Measurements from ENCODE around the gene APOBEC3G. TPM values are rescaled to one million over a fixed set of nuclear protein-coding genes. Genes with fewer than 3 reads are reported as not detected.
A peak's percentile ranks its signal among the peaks of the same experiment; 100 is the strongest.

Gene APOBEC3G
- total and polyA plus RNA-seq, 3 experiments from 2014 or later, result 158 to 256 (median 165) TPM

DNA sequence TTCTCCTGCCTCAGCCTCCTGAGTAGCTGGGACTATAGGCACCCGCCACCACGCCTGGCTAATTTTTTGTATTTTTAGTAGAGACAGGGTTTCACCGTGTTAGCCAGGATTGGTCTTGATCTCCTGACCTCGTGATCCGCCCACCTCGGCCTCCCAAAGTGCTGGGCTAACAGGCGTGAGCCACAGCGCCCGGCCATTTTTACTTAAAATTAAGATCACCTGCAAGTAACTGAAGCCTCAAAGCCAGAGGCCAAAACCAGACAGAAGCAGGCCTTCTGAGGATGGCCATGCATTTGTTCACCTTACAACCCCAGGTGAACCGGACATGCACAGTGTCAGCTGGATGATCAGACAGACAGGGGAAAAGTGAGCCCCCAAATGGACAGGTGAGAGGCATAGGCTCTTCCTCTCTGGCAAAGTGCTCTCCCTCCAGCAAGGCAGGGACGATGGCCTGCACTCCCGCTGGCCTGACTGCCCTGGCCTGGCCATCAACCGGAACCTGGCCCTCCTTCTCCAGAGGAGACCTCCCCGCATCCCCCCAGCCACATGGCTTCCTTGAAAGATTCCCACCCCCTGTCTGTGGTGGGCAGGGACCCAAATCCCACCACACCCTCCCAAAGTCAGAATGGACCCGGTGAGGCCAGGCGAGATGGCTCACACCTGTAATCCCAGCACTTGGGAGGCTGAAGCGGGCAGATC lies 45.8 kb downstream of the APOBEC3G start:
- no peak for DNase-seq
- Mint-ChIP-seq H3K36me3 (no peaks in the 10 kb centered on the region), H3K27ac (no peak overlapping the region), H3K4me1 (peaks cover 19 to 32% (median 27%) of the 10 kb centered on the region in 3 donors), H3K4me3 (no peak overlapping the region), H3K9me3 (no peaks in the 10 kb centered on the region), H3K27me3 (no peaks in the 10 kb centered on the region)
- Histone ChIP-seq H3K36me3 (ENCODE audit: insufficient read depth, low read length) (no peaks in the 10 kb centered on the region), H3K27ac (ENCODE audit: low read depth, low read length) (no peak overlapping the region), H3K27me3 (ENCODE audit: insufficient read depth, low read length, poor library complexity, severe bottlenecking) (no peaks in the 10 kb centered on the region), H3K4me3 (ENCODE audit: low read length) (no peak overlapping the region), H3K4me1 (ENCODE audit: insufficient read depth, low read length) (peaks cover 6% of the 10 kb centered on the region), H3K9me3 (ENCODE audit: low read length) (no peaks in the 10 kb centered on the region)
- POLR2A ChIA-PET, result no interaction called here
- CTCF ChIA-PET, result interaction anchor here (0.9 to 2.1 kb wide), 2 partner anchors 114 to 120 kb away, joined by 3 to 8 read pairs; no protein-coding TSS in a partner anchor

- H3K27me3 ChIP-seq (ENCODE audit: insufficient read depth, low read length, poor library complexity, severe bottlenecking), result no peaks in the 10 kb centered on the region
- CTCF ChIA-PET, result interaction anchor here (0.9 to 2.2 kb wide), 4 partner anchors 46 to 254 kb away, joined by 3 to 8 read pairs (median 5); no protein-coding TSS in a partner anchor
Observed at GRCh38 chr22:39123751-39124581, 46.9 kb downstream of the APOBEC3G start.

DNA sequence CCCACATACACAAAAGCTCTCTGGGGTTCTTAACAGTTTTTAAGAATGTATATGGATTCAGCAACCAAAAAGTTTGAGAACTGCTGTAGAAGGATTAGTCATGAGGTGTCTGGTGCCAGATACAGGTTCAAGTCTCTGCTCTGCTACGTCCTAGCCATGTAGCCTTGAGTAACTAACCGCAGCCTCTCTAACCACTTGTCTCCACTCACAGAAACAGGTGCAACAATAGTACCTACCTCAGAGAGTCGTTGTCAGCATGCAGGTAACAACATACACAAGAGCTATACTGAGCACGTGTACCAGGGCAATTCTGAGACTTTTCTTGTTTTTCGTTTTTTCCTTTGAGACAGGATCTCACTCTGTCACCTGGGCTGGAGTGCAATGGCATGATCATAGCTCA lies 48.5 kb downstream of the APOBEC3G start:
- POLR2A ChIA-PET, result interaction anchor here (0.7 to 1.4 kb wide), 2 partner anchors 31 to 393 kb away, joined by 3 to 4 read pairs; no protein-coding TSS in a partner anchor
- no peaks in the 10 kb centered on the region for H3K27me3 Mint-ChIP-seq

More at GRCh38 chr22:39123751-39124581, 46.9 kb downstream of the APOBEC3G start:
- no peak for DNase-seq
- H3K36me3 Mint-ChIP-seq, result peaks cover 0 to 1% (median 0%) of the 10 kb centered on the region in 3 donors
- no peak overlapping the region for H3K4me3 ChIP-seq (ENCODE audit: low read length)
- no peak overlapping the region for H3K27ac ChIP-seq (ENCODE audit: low read depth, low read length)
- H3K9me3 Mint-ChIP-seq, result no peaks in the 10 kb centered on the region
- H3K4me1 Mint-ChIP-seq, result peaks cover 11 to 23% (median 18%) of the 10 kb centered on the region in 3 donors
- POLR2A ChIA-PET, result interaction anchor here (0.7 kb wide), 1 partner anchor 50 kb away, joined by 5 read pairs; no protein-coding TSS in a partner anchor
- no peak overlapping the region for H3K4me3 Mint-ChIP-seq
- no peaks in the 10 kb centered on the region for H3K36me3 ChIP-seq (ENCODE audit: insufficient read depth, low read length)
- H3K27ac Mint-ChIP-seq, result peak overlapping the region in 1 of 8 donors; percentile 81
- no peaks in the 10 kb centered on the region for H3K27me3 Mint-ChIP-seq
- H3K4me1 ChIP-seq (ENCODE audit: insufficient read depth, low read length), result no peaks in the 10 kb centered on the region
- no peaks in the 10 kb centered on the region for H3K9me3 ChIP-seq (ENCODE audit: low read length)

DNA sequence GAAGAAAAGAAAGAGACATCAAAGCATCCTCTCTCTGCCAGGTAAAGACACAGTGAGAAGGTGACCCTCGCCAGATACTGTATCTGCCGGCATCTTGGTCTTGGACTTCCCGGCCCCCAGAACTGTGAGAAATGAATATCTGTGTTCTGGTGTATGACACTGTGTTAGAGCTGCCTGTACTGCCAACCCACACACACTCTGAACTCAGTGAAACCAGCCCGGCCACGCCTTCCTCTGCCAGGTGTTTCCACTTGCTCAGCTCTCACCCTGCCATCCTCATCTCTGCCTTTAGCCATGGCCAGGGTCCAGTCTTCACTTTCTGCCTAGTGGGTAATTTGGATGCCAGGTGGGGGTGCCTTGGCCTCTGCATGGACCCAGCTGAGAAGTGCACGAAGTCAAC lies 51.4 kb downstream of the APOBEC3G start:
- CTCF ChIA-PET, result interaction anchor here (0.7 kb wide), 1 partner anchor 259 kb away, joined by 3 read pairs; no protein-coding TSS in a partner anchor
- POLR2A ChIA-PET, result interaction anchor here (0.7 kb wide), 1 partner anchor 124 kb away, joined by 6 read pairs; no protein-coding TSS in a partner anchor
- Mint-ChIP-seq H3K36me3 (peaks cover 0 to 37% (median 2%) of the 10 kb centered on the region in 3 donors), H3K4me1 (peaks cover 0 to 3% (median 2%) of the 10 kb centered on the region in 3 donors), H3K9me3 (no peaks in the 10 kb centered on the region), H3K27ac (peak overlapping the region in 1 of 8 donors; percentile 21), H3K4me3 (no peak overlapping the region), H3K27me3 (no peaks in the 10 kb centered on the region)
- Histone ChIP-seq H3K27ac (ENCODE audit: low read depth, low read length) (no peak overlapping the region), H3K4me1 (ENCODE audit: insufficient read depth, low read length) (no peaks in the 10 kb centered on the region), H3K4me3 (ENCODE audit: low read length) (no peak overlapping the region), H3K9me3 (ENCODE audit: low read length) (no peaks in the 10 kb centered on the region), H3K27me3 (ENCODE audit: insufficient read depth, low read length, poor library complexity, severe bottlenecking) (no peaks in the 10 kb centered on the region), H3K36me3 (ENCODE audit: insufficient read depth, low read length) (no peaks in the 10 kb centered on the region)
- DNase-seq, result no peak

More for the DNA sequence above, 48.5 kb downstream of the APOBEC3G start:
- CTCF ChIA-PET, result interaction anchor here (1.2 to 2.2 kb wide), 3 partner anchors 10 to 256 kb away, joined by 3 to 6 read pairs (median 4); no protein-coding TSS in a partner anchor
- Histone ChIP-seq H3K9me3 (ENCODE audit: low read length) (no peaks in the 10 kb centered on the region), H3K4me3 (ENCODE audit: low read length) (no peak overlapping the region), H3K4me1 (ENCODE audit: insufficient read depth, low read length) (no peaks in the 10 kb centered on the region), H3K27ac (ENCODE audit: low read depth, low read length) (no peak overlapping the region), H3K36me3 (ENCODE audit: insufficient read depth, low read length) (no peaks in the 10 kb centered on the region), H3K27me3 (ENCODE audit: insufficient read depth, low read length, poor library complexity, severe bottlenecking) (no peaks in the 10 kb centered on the region)
- peaks cover 0 to 12% (median 0%) of the 10 kb centered on the region in 3 donors for H3K36me3 Mint-ChIP-seq
- H3K27ac Mint-ChIP-seq, result peak overlapping the region in 3 of 8 donors; percentile 3 to 9 (median 3)
- DNase-seq, result no peak
- H3K4me3 Mint-ChIP-seq, result no peak overlapping the region
- H3K4me1 Mint-ChIP-seq, result peaks cover 12 to 17% (median 13%) of the 10 kb centered on the region in 3 donors
- no peaks in the 10 kb centered on the region for H3K9me3 Mint-ChIP-seq

DNA sequence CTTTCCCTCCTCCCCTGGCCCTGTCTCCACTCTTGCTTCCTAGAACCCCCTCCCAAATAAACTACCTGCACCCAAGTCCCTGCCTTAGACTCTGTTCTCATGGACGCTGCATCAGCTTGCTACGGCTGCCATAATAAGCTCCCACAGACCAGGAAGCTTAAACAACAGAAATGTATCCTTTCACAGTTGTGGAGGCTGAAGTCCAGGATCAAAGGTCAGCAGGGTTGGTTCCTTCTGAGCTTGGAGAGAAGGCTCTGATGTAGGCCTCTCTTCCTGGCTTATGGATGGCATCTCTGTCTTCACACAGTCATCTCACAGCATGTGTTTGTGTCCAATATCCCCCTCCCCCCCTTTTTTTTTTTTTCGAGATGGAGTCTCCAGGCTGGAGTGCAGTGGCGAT lies 52.0 kb downstream of the APOBEC3G start:
- Mint-ChIP-seq H3K27ac (peak overlapping the region in 2 of 8 donors; percentile 21 to 69), H3K27me3 (no peaks in the 10 kb centered on the region), H3K36me3 (peaks cover 0 to 41% (median 2%) of the 10 kb centered on the region in 3 donors), H3K4me3 (no peak overlapping the region), H3K9me3 (no peaks in the 10 kb centered on the region), H3K4me1 (peaks cover 0 to 3% (median 2%) of the 10 kb centered on the region in 3 donors)
- H3K9me3 ChIP-seq (ENCODE audit: low read length), result no peaks in the 10 kb centered on the region
- no peaks in the 10 kb centered on the region for H3K4me1 ChIP-seq (ENCODE audit: insufficient read depth, low read length)
- POLR2A ChIA-PET, result interaction anchor here (0.6 kb wide), 1 partner anchor 480 kb away, joined by 3 read pairs; no protein-coding TSS in a partner anchor
- H3K36me3 ChIP-seq (ENCODE audit: insufficient read depth, low read length), result no peaks in the 10 kb centered on the region
- no peaks in the 10 kb centered on the region for H3K27me3 ChIP-seq (ENCODE audit: insufficient read depth, low read length, poor library complexity, severe bottlenecking)
- no peak for DNase-seq
- CTCF ChIA-PET, result interaction anchor here (0.7 kb wide), 1 partner anchor 260 kb away, joined by 3 read pairs; no protein-coding TSS in a partner anchor
- no peak overlapping the region for H3K27ac ChIP-seq (ENCODE audit: low read depth, low read length)
- H3K4me3 ChIP-seq (ENCODE audit: low read length), result no peak overlapping the region

- Mint-ChIP-seq H3K9me3 (no peaks in the 10 kb centered on the region), H3K4me3 (no peak overlapping the region), H3K4me1 (peaks cover under 1 to 3% (median 2%) of the 10 kb centered on the region in 3 donors), H3K36me3 (peaks cover 0 to 41% (median 2%) of the 10 kb centered on the region in 3 donors), H3K27ac (peak overlapping the region in 2 of 8 donors; percentile 15 to 61), H3K27me3 (no peaks in the 10 kb centered on the region)
- no peaks in the 10 kb centered on the region for H3K36me3 ChIP-seq (ENCODE audit: insufficient read depth, low read length)
- ChIA-PET POLR2A (interaction anchor here (0.6 kb wide), 1 partner anchor 479 kb away, joined by 3 read pairs; no protein-coding TSS in a partner anchor), CTCF (interaction anchor here (1.0 kb wide), 1 partner anchor 157 kb away, joined by 3 read pairs; no protein-coding TSS in a partner anchor)
- H3K27me3 ChIP-seq (ENCODE audit: insufficient read depth, low read length, poor library complexity, severe bottlenecking), result no peaks in the 10 kb centered on the region
- no peak for DNase-seq
- H3K9me3 ChIP-seq (ENCODE audit: low read length), result no peaks in the 10 kb centered on the region
- H3K27ac ChIP-seq (ENCODE audit: low read depth, low read length), result no peak overlapping the region
- no peak overlapping the region for H3K4me3 ChIP-seq (ENCODE audit: low read length)
- H3K4me1 ChIP-seq (ENCODE audit: insufficient read depth, low read length), result no peaks in the 10 kb centered on the region
Observed at GRCh38 chr22:39129746-39130145, 52.7 kb downstream of the APOBEC3G start.

GRCh38 chr22:39130152-39130704 lies 53.2 kb downstream of the APOBEC3G start:
- Mint-ChIP-seq H3K36me3 (peaks cover 0 to 45% (median 2%) of the 10 kb centered on the region in 3 donors), H3K27me3 (no peaks in the 10 kb centered on the region), H3K4me3 (no peak overlapping the region), H3K4me1 (peaks cover 2 to 5% (median 3%) of the 10 kb centered on the region in 3 donors), H3K9me3 (no peaks in the 10 kb centered on the region), H3K27ac (peak overlapping the region in 4 of 8 donors; percentile 22 to 74 (median 38))
- POLR2A ChIA-PET, result no interaction called here
- H3K27me3 ChIP-seq (ENCODE audit: insufficient read depth, low read length, poor library complexity, severe bottlenecking), result no peaks in the 10 kb centered on the region
- CTCF ChIA-PET, result interaction anchor here (0.7 to 1.0 kb wide), 2 partner anchors 50 to 157 kb away, joined by 3 read pairs; no protein-coding TSS in a partner anchor
- no peak overlapping the region for H3K4me3 ChIP-seq (ENCODE audit: low read length)
- DNase-seq, result no peak
- no peaks in the 10 kb centered on the region for H3K36me3 ChIP-seq (ENCODE audit: insufficient read depth, low read length)
- no peaks in the 10 kb centered on the region for H3K9me3 ChIP-seq (ENCODE audit: low read length)
- no peaks in the 10 kb centered on the region for H3K4me1 ChIP-seq (ENCODE audit: insufficient read depth, low read length)
- H3K27ac ChIP-seq (ENCODE audit: low read depth, low read length), result no peak overlapping the region
